ENCODE results near the gene SYT7.

The SYT7 gene, protein sequence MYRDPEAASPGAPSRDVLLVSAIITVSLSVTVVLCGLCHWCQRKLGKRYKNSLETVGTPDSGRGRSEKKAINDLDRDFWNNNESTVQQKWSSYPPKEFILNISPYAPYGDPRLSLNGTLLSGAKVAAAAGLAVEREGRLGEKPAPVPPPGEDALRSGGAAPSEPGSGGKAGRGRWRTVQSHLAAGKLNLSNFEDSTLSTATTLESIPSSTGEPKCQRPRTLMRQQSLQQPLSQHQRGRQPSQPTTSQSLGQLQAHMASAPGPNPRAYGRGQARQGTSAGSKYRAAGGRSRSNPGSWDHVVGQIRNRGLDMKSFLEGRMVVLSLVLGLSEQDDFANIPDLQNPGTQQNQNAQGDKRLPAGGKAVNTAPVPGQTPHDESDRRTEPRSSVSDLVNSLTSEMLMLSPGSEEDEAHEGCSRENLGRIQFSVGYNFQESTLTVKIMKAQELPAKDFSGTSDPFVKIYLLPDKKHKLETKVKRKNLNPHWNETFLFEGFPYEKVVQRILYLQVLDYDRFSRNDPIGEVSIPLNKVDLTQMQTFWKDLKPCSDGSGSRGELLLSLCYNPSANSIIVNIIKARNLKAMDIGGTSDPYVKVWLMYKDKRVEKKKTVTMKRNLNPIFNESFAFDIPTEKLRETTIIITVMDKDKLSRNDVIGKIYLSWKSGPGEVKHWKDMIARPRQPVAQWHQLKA

DNA sequence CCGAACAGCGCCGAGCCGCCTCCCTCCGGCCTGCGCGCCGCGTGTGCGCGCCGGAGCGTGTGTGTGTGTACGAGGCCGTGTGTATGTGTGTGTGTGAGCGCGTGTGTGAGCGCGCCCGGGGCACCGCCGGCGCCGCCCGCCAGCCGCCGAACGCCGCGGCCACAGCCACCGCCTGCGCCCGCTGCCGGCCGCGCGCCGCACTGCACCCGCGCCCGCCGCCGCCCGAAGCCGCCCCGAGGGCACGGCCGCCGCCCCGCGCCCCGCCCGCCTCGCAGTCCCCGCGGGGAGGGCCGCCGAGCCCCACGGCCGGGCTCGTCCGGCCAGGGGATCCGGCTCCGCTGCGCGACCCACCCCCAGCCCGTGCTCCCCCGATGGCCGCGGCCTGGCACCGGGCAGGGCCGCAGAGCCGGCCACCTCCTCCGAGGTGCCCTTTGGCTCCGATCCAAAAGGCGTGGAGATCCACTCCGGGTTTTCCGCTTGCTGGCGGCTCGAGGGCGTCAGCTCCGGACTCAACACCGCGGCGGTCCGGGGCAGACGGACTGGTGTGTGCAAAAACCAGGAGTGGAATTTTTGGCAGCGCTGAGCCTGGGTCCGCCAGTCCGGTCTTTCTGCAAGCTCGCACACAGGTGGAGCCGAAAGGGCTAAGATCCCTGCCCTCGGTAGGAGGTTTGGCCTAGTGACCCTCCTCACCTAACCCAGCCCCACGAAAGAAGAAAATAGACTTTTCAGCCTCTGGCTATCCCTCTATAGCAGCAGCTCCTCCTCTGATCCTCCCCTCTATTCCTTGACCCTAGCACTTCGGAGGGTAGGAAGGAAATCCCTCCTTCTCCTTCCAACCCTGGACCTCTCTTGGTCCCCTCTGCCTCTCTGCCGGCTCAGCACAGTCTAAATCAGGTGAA, at the start of gene SYT7:
Gene SYT7 (minus strand): TSS at position 47 of the 899 bp plus-strand sequence. CDS start 256 bp downstream, outside the sequence.
- DNase-seq (ENCODE audit: low spot score): peak; percentile 92

DNA sequence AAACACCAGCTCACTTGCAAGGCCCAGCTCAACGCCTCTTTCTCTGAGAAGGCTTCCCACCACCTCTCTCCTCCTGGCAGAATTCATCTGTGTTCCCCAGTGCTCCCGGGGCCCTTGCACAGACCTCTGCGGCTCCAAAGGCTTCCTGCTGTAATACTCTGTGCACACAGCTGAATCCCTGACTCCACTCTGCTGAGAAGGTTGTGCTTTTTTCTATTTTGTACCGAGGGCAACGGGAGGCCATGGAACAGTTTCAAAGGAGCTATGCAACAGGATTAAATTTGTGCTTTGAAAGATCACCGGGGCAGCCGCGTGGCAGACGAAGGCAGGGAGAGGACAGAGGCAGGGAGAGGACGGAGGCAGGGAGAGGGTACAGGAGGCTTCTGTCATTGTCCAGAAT, 49.2 kb upstream of the SYT7 start:
- DNase-seq (ENCODE audit: low spot score): no peak

DNA sequence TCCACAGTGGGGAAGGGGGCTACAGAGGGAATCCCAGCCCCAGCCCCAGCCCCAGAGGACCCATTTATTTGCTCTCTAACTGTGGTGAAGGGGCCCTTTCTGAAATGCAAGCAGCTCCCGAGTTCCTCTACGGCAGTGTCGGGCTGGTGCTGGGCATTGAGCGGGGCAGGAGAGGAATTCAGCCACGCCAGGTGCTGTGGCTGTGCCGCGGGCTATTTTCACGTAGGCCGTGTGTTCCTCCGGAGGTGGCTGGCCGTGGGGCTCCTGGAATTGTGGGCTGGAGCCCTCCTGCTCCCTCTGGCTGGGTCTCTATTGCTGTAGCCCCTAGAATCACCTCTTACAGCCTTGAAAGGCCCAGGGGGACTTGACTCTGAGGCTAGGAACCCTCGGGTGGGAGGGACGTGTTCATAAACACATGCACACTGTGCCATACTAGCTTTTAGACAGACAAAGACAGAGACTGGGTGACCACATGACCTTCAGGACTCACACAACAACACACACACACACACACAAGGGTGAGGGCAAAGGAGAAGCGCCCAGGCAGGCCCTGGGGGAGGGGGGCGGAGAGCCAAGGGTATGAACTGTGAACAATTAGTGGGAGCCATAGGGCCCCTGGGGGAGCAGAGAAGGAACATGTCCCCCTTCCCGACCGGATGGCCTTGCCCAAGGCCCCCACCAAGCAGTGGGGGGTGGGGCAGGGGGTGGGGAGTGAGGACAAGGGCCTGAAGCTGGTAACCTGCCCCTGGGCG, 48.4 kb upstream of the SYT7 start:
- DNase-seq (ENCODE audit: low spot score): no peak

DNA sequence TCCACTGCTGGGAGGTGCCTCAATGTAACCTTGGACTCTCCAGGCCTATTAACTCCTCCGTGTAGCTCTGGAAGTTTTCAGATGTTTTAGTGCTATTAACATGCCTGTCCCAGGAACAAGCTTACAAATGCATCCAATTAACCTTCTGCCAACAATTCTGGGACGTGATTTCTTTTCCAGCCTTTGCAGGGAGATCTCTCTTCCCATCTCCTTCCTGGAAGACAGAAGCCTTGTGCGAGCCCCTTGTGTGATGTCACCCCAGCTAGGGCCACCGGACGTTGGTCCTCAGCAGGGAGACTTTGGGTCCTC, 47.7 kb upstream of the SYT7 start:
- DNase-seq (ENCODE audit: low spot score): no peak

DNA sequence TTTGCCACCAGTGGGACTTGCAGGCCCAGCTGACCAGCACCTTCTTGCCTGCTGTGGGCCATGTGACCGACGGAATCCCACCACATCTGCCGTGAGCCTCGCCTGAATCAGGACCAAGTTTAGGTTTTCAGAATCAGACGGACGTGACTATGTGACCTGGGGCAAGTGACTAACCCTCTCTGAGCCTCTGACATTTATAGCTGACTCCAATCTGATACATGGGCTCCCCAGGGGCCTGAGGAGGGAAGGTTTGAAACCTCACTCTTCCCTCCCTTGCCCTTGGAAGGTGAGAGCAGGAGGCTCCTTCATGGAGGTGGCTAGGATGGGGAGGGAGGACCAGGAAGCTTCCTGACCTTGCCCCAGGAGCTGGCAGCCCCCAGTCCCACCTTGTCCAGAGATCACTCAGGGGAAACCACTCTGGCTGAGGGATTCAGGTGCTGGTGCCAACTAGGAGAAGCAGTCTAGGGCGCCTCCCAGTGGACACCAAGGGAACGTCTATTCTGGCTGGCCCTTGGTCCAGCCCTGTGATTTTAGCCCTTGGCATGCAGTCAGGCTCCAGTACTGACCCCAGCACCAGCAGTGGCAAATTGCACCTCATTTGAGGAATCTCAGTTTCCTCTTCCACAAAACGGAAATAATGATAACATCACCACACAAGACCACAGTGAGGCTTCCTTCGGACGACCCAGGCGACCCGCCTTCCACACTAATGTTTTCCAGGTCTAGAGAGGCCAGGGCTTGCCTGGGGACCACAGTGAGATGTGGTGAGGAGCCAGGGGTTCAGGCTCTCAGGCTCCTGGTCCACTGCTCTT, 47.2 kb upstream of the SYT7 start:
- DNase-seq (ENCODE audit: low spot score): peak; percentile 39

DNA sequence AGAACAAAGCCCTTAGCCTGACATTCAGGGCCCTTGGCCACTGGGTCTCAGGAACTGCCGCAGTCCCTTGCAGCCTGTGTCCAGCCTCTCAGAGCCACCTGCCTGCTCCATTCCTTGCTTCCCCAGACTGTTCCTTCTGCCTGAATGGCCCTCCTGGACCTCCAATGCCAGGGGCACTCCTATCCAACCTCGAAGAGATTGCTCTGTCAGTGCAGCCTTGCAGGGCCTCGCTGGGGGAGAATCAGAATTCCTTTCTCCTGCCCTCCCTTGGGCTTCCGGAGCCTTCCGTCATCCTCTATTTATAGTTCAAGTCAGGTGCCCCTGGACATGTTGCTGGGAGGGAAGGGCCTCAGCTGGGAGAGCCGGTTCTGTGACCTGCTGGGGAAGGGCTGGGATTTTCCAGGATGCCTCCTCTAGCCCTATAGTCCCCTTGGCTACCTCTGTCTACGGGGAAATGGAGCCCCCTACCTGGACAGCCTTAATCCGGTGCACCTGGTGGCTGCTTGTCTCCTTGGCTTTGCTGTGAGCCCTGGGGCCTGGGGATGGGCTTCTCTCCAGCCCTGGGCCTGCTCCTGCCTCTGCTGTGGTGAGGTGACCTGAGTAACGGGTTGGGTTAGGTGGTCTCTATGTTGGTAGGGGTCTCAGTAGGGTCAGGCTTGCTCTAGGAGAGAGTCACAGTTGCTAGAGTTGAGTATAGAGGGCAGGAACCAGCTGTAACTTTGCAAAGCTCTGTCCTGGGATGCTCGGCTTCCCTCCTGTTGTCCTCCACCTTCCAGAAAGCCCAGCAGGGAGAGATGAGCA, 45.9 kb upstream of the SYT7 start:
- DNase-seq (ENCODE audit: low spot score): no peak

DNA sequence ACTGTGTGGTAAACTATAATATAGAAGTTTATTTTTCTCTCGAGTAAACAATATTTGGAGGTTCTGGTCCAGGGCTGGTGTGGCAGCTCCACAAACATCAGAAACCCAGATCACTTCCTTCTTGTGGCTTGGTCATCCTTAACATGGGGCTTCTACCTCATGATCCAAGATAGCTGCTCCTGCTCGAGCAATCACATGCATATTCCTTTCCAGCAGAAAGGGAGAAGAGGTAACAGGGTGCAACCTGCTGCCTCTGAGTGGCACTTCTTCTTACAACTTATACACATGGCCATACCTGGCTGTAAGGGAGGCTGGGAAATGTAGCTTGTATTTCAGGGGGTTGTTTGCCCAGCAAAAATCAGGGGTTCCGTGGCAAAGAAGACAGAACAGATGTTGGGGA, 44.6 kb upstream of the SYT7 start:
- no peak for DNase-seq (ENCODE audit: low spot score)

DNA sequence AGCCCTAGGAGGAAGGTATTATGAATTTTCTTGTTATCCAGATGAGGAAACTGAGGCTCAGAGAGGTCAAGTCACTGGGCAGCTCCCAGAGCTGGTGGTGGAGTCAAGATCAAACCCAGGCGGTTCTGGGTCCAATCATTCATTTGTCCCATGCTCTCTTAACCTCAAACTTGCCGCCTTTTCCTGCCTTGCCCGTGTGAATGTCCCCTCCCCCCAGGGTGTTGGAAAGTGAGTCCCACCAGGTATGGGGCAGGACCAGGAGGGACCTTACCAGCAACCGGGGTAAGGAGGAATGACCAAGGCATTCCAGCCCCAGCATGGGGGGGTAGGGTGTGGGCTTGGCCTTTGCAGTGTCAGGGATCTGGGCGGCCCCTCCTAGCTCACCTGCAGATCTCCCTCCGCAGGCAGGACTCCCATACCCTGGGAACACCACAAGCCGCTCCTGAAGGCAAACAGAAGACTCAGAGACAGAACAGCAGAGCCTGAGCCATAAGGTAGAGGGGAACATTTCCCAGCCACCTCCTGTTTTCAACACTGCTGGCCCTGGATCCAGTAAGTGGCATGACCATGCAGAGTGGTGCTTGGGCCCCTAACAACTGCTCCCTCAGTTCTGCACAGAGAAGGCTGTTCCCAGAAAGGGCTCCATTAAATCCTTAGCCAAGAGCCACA, 41.2 kb upstream of the SYT7 start:
- DNase-seq (ENCODE audit: low spot score): no peak

DNA sequence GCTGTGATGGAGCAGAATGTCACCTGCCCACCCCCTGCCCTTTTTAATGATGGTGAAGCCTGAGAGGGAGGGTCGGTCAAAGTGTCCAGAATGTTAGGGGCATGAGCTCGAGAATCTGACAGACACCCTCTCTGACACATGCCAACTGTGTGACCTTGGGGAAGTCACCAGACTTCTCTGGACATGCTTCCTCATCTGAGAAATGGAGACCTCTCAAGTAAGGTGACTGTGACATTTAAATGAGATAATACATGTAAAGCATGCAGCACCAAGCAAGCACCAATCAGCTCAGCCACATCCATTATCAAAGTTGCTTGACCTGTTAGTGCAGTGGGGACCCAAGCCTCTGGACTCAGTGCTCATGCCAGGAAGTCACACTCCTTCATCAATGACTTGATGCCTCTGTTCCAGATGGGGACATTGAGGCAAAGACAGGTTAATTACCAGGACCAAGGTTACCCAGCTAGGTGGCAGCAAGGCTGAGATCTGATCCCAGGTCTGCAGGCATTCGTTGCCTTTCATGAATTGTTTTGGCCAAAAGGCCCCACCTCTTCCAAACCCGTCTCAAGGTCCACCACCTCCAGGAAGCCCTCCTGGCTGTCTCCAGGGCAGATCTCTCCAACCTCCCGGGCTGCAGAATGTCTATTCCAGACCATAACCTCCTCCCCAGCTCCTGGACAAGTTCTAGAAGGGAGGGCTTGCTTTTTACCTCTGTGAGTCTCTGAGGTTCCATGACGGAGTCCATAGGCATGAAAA, 38.8 kb upstream of the SYT7 start:
- no peak for DNase-seq (ENCODE audit: low spot score)

DNA sequence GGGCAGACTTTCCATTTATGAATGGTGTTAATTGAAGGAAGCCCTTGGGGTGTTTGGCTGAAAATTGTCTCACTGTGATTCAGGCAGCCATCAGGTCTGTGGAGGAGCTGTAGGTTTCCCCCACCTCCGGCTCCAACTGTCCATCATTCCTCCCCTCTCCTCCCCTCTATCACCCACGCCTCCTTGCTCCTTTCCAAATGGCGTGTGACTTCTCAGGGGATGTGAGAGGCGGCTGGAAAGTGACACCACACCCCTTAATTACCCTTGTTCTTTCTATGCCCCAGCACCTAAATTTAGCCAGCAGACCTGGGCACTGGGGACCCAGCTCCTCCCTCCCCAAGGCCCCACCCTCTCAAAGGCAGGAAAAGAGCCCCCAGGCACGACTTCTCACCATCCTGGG, 38.1 kb upstream of the SYT7 start:
- no peak for DNase-seq (ENCODE audit: low spot score)

DNA sequence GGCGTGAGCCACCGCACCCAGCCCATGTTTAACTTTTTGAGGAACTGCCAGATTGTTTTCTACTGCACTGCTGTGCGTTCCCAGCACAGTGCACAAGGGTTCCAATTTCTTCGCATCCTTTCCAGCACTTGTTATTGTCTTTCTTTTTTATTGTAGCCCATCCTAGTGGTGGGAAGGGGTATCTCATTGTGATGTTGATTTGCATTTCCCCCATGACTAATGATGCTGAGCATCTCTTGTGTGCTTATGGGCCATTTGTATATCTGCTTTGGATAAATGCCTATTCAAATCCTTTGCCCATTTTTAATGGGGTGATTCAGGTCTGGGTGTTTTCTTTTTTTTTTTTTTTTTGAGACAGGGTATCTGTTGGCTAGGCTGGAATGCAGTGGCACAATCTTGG, 36.6 kb upstream of the SYT7 start:
- peak; percentile 27 for DNase-seq (ENCODE audit: low spot score)

DNA sequence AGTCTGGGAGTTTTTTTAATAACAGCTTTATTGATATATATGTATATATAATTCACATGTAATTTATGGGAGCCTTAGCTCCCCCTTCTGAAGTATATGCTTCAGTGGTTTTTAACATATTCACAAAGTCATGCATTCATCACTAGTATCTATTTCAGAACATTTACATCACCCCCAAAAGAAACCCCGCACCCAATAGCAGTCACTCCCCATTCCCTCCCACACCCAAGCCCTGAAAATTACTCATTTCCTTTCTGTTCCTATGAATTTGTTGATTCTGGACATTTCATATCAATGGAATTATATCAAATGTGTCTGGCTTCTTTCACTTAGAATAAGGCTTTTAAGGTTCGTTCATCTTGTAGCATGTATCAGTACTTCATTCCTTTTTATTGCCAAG, 35.6 kb upstream of the SYT7 start:
- peak; percentile 37 for DNase-seq (ENCODE audit: low spot score)

DNA sequence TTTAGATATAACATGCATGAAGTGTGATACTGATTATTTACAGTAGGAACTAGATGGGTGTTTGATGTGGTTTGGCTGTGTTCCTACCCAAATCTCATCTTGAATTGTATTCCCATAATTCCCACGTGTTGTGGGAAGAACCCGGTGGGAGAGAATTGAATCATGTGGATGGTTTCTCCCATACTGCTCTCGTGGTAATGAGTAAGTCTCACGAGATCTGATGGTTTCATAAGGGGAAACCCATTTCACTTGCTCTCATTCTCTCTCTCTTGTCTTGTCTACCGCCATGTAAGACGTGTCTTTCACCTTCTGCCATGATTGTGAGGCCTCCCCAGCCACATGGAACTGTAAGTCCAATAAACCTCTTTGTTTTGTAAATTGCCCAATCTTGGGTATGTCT, 33.9 kb upstream of the SYT7 start:
- peak; percentile 25 for DNase-seq (ENCODE audit: low spot score)

DNA sequence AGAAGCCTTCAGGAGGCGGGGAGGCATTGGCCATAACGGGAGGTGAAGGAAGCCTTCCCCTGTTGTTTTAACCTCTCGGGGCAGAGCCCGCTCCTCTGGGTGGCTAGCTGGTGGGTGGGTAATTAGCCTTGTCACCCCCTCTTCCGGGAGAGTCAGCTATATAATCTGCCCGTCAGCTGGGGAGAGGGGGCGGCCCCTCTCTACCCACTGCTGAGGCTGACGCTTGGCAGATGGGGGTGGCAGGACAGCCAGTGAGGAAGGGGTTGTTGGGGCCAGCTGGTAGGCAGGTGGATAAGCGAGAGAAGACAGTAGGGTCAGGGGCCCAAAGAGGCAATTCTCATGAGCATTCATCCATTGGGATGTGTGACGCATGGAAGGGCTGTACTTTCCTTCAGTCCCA, 33.0 kb upstream of the SYT7 start:
- no peak for DNase-seq (ENCODE audit: low spot score)

DNA sequence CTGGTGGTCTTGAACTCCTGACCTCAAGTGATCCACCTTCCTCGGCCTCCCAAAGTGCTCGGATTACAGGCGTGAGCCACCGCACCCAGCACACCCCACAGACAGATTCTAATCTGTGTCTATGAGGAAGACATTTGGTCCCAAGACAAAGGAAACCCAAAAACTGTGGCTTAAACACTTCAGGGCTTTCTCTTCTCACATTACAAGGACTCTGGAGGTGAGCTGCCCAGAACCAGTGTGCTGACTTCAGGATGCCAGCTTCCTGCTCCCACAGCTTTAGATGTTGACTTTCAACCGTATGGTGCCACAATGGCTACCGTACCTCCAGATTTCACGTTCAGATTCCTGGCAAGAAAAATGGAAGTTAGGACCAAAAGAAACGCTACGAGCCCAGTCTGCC, 32.2 kb upstream of the SYT7 start:
- no peak for DNase-seq (ENCODE audit: low spot score)

DNA sequence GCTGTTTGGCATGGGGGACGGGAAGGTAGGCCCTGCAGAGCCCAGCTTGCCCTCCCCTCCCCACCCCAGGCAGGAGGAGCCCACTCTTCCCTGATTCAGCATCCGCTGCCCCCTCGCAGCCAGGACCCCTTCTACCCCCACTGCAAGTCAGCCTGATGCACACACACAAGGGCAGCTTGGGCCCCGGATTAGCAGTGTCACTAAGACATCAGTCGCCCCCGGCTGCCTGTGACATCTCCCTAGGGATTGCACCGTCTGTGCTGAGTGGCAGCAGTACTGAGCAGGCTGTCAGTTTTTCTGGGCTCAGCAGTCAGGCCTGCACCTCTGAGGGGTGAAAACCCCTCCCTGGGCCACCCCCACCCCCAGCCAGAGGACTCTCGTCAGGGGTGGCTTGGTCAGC, 30.4 kb upstream of the SYT7 start:
- no peak for DNase-seq (ENCODE audit: low spot score)

DNA sequence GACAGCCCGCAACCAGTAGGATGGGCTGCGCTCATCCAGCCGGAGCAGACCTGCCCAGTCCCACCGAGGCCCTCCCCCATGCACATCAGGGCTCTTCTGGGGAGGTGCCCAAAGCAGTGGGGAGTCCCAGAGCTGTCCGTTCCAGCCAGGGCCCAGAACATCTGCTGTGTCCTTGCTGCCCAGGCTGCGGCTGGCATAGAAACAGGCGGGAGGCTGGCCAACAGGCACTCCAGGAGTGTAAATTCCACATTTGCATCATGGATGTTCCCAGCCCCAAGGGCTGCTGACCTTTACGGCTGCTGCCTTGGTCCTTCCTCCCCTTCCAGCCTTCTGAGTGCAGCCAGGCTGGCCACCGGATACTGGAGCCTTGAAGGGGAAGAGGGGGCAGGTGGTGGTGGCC, 30.0 kb upstream of the SYT7 start:
- DNase-seq (ENCODE audit: low spot score): no peak

DNA sequence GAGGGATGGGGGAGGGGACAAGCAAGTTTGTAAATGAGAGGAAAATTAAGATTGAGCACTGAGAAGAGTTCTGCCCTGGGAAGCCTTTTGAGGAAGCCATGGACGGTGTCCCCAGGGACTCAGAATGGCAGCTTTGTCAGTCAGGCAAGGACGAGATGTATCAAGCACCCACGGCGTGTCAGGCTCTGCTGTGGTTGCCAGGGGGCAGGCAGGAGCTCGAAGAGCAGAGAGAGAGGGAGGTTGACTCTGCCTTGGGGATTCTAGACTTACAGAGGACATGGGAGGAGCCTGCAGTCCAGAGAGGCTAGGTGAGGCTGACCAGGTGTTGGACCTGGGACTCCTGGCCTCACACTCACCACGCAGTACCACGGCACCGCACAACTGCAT, 29.1 kb upstream of the SYT7 start:
- DNase-seq (ENCODE audit: low spot score): no peak
